Testis (tissue), 5 donors: ENCODE measurements around the gene DCAF12L1. TPM values are rescaled to one million over a fixed set of nuclear protein-coding genes. Genes with fewer than 3 reads are reported as not detected.
A peak's percentile ranks its signal among the peaks of the same experiment; 100 is the strongest.

Source experiments
- DNase-seq: peaks from one replicate; pipeline ENCODE4 v3.0.0-alpha.2; 2019
- H3K27ac ChIP-seq, 2 donors: fragments of 200-600 bp; sonication (generic); one replicate each; pipeline ENCODE4 v1.5.1; 2019
- H3K27me3 ChIP-seq: fragments of 200-600 bp; sonication (generic); one replicate; pipeline ENCODE4 v1.5.1; 2019
- H3K36me3 ChIP-seq: fragments of 200-600 bp; sonication (generic); one replicate; pipeline ENCODE4 v1.5.1; 2017; ENCODE audit warnings: low read depth; ENCODE audit errors: missing control alignments
- H3K4me1 ChIP-seq: fragments of 200-600 bp; sonication (generic); one replicate; pipeline ENCODE4 v1.5.1; 2019
- H3K4me3 ChIP-seq, 2 donors: fragments of 200-600 bp; sonication (generic); one replicate each; pipeline ENCODE4 v1.5.1; 2017 to 2019
- H3K9me3 ChIP-seq: fragments of 200-600 bp; sonication (generic); one replicate; pipeline ENCODE4 v1.5.1; 2017
- CTCF ChIP-seq, 3 experiments: fragments of 450-650 bp in 2 of 3; fragments of 200-600 bp in 1 of 3; sonication (generic) in 1 of 3; IDR thresholded peaks; one replicate each; pipeline ENCODE4 v1.5.1; 2016 to 2019; ENCODE audit warnings: antibody characterized with exemption in 3 of 3, mild to moderate bottlenecking in 2 of 3, moderate library complexity in 1 of 3
- POLR2A ChIP-seq: fragments of 450-650 bp; IDR thresholded peaks from one replicate; pipeline ENCODE4 v1.6.1; 2017; ENCODE audit warnings: antibody characterized with exemption, mild to moderate bottlenecking, moderate library complexity
- WGBS, 2 donors: methylation state at CpG; one replicate each; pipeline ENCODE4 v1.1.5; 2018; 5-methylcytosine and 5-hydroxymethylcytosine counted together
- intact Hi-C: fragments of 100-400 bp; cut with DNase I; formaldehyde crosslinking; loops from one replicate; pipeline ENCODE4 v1.15.1; 2023; ENCODE audit warnings: low total_unique reads
- long read RNA-seq, 2 donors: transcript quantifications; one replicate each; lab custom pipeline, GENCODE V29; 2026
- polyA plus RNA-seq: library from polyadenylated mRNA; stranded (reverse); fragments of 350-450 nt; fragmentation: Illumina TruSeq; extraction: RNeasy Lipid Tissue Mini Kit (QIAGEN cat#74804); gene quantifications from one replicate; pipeline ENCODE4 v1.2.3, GENCODE V29; 2014; ENCODE audit warnings: low read depth, low replicate concordance; ENCODE audit not compliant: insufficient read depth
- total RNA-seq, 2 donors: library from RNA; depleted of rRNA; stranded (reverse); fragments of >200 nt; gene quantifications; one replicate each; pipeline ENCODE4 v1.2.3, GENCODE V29; 2016

The DCAF12L1 gene
- 10 to 100 TPM; 27.0 to 37.2 TPM for total RNA-seq
- polyA plus RNA-seq, result 12.8 TPM
- long read RNA-seq, donor 1, partial matches to known transcripts, result 5 of 6 reads
- long read RNA-seq, donor 1, other reads (novel, unspliced or antisense), result 0 of 6 reads
- long read RNA-seq, donor 2, partial matches to known transcripts, result 0 of 1 reads
- long read RNA-seq, donor 2, other reads (novel, unspliced or antisense), result 0 of 1 reads

- peak within 1 kb of the TSS; percentile 47 to 63 for H3K4me3 ChIP-seq
- H3K27ac ChIP-seq, result peak within 1 kb of the TSS in 1 of 2 donors; percentile 63
- TF ChIP-seq POLR2A (no peak), CTCF (IDR thresholded peaks at IDR 0.05) (no peak)
- H3K4me1 ChIP-seq, result no peaks in the 10 kb centered on the region
- intact Hi-C loops, result no loop called here
- DNase-seq, result peak; percentile 79
- no peaks in the 10 kb centered on the region for H3K9me3 ChIP-seq
- H3K36me3 ChIP-seq, result no peaks in the 10 kb centered on the region
- no peaks in the 10 kb centered on the region for H3K27me3 ChIP-seq
- 3% methylated on average over 27 of the region's 83 CpGs; no CpG with 5 or more reads in 1 of the 2 donors for whole genome bisulfite sequencing, 2 donors
These were observed at the start of gene DCAF12L1 for GRCh38 chrX:126552313-126553022. Gene DCAF12L1 (minus strand): TSS chrX:126552814. CDS start chrX:126552608, 206 bp downstream.

GRCh38 chrX:126580877-126581276 is 28.3 kb upstream of the DCAF12L1 start:
- Histone ChIP-seq H3K36me3 (no peaks in the 10 kb centered on the region), H3K27ac (no peak overlapping the region), H3K9me3 (no peaks in the 10 kb centered on the region), H3K4me3 (no peak overlapping the region), H3K4me1 (no peaks in the 10 kb centered on the region), H3K27me3 (no peaks in the 10 kb centered on the region)
- intact Hi-C loops, result no loop called here
- no peak for DNase-seq
- 37% methylated on average over 14 of the region's 39 CpGs; no CpG with 5 or more reads in 1 of the 2 donors for WGBS, 2 donors
- TF ChIP-seq CTCF (IDR thresholded peaks at IDR 0.05), result no peak
- no peak for TF ChIP-seq POLR2A

- intact Hi-C loops, result no loop called here
- H3K36me3 ChIP-seq, result no peaks in the 10 kb centered on the region
- H3K4me3 ChIP-seq, result no peak overlapping the region
- no peak for DNase-seq
- TF ChIP-seq POLR2A, result no peak
- TF ChIP-seq CTCF (IDR thresholded peaks at IDR 0.05), result no peak
- no peak overlapping the region for H3K27ac ChIP-seq
- WGBS, 2 donors, result 68 to 75% methylated on average over 1 of the region's 1 CpG
- H3K4me1 ChIP-seq, result no peaks in the 10 kb centered on the region
- no peaks in the 10 kb centered on the region for H3K27me3 ChIP-seq
- no peaks in the 10 kb centered on the region for H3K9me3 ChIP-seq
These were observed 23.3 kb upstream of the DCAF12L1 start for GRCh38 chrX:126575911-126576310.

- WGBS, 2 donors, result 22 to 31% methylated on average over 1 of the region's 1 CpG
- no peak overlapping the region for H3K4me3 ChIP-seq
These were observed 4.5 kb upstream of the DCAF12L1 start for GRCh38 chrX:126557151-126557550.

More at GRCh38 chrX:126557151-126557550, 4.5 kb upstream of the DCAF12L1 start:
- no peaks in the 10 kb centered on the region for H3K9me3 ChIP-seq
- TF ChIP-seq POLR2A (no peak), CTCF (IDR thresholded peaks at IDR 0.05) (no peak)
- H3K27ac ChIP-seq, result no peak overlapping the region
- no peaks in the 10 kb centered on the region for H3K36me3 ChIP-seq
- H3K4me1 ChIP-seq, result no peaks in the 10 kb centered on the region
- DNase-seq, result no peak
- no peaks in the 10 kb centered on the region for H3K27me3 ChIP-seq
- intact Hi-C loops, result no loop called here
